Aorta (tissue), 5 donors: Measurements from ENCODE around the gene F10. TPM values are rescaled to one million over a fixed set of nuclear protein-coding genes. Genes with fewer than 3 reads are reported as not detected.

ENCODE experiments used
- ATAC-seq: fragments of 200-7000 bp; cut with Tn5 transposase; one replicate; pipeline ENCODE4 v1.9.1; 2022; ENCODE audit warnings: moderate library complexity; ENCODE audit not compliant: low FRiP score
- DNase-seq, 2 donors: peaks; one replicate each; pipeline ENCODE4 v3.0.0-alpha.2; 2020
- H3K27ac ChIP-seq, 2 donors: one replicate each; pipeline ENCODE4 v1.5.1; 2013; ENCODE audit warnings: low read length in 2 of 2, mild to moderate bottlenecking in 2 of 2, moderate library complexity in 2 of 2, control low read depth in 1 of 2, inconsistent platforms in 1 of 2, low read depth in 1 of 2
- H3K27me3 ChIP-seq, 2 donors: one replicate each; pipeline ENCODE4 v1.6.1; 2013; ENCODE audit warnings: control low read depth in 1 of 2, low read length in 1 of 2, mild to moderate bottlenecking in 1 of 2, moderate library complexity in 1 of 2; ENCODE audit not compliant: insufficient read depth in 2 of 2, control insufficient read depth in 1 of 2
- H3K36me3 ChIP-seq, 2 donors: one replicate each; pipeline ENCODE4 v1.6.1; 2013; ENCODE audit warnings: control low read depth in 1 of 2, low read length in 1 of 2, mild to moderate bottlenecking in 1 of 2; ENCODE audit not compliant: insufficient read depth in 2 of 2, control insufficient read depth in 1 of 2
- H3K4me1 ChIP-seq, 2 donors: one replicate each; pipeline ENCODE4 v1.6.1; 2013; ENCODE audit warnings: low read length in 2 of 2, control low read depth in 1 of 2, mild to moderate bottlenecking in 1 of 2, moderate library complexity in 1 of 2; ENCODE audit not compliant: insufficient read depth in 2 of 2, control insufficient read depth in 1 of 2
- H3K4me3 ChIP-seq, 2 donors: one replicate each; pipeline ENCODE4 v1.5.1; 2013; ENCODE audit warnings: low read length in 2 of 2, control low read depth in 1 of 2, mild to moderate bottlenecking in 1 of 2
- H3K9me3 ChIP-seq: one replicate; pipeline ENCODE4 v1.6.1; 2013; ENCODE audit warnings: mild to moderate bottlenecking, low read length; ENCODE audit not compliant: control insufficient read depth
- WGBS, 2 donors: extraction: QIAGEN DNeasy Blood & Tissue Kit; methylation state at CpG; one replicate each; pipeline ENCODE4 v1.1.7; 2013; 5-methylcytosine and 5-hydroxymethylcytosine counted together
- intact Hi-C, 2 donors: fragments of 100-400 bp; cut with DNase I; formaldehyde crosslinking; loops; one replicate each; pipeline versions ENCODE4 v1.14.2 to v1.15.0; 2022
- polyA plus RNA-seq, 2 donors: library from polyadenylated mRNA; stranded (reverse); fragments of 200-250 nt; gene quantifications; one replicate each; pipeline ENCODE4 v1.2.3, GENCODE V29; 2013
- total RNA-seq, 2 donors: library from RNA; stranded (reverse); fragmentation: NEBNext Ultra II Directional; extraction: Animal tissue kit (Norgen Biotek cat#: 25700); gene quantifications; one replicate each; pipeline ENCODE4 v1.2.1, GENCODE V29; 2021
- donor health status: healthy with polysubstance abuse.
- donor health status: Bipolar disorder and iron deficiency.
- donor health status: DM: no; HTN: no; CAD: no.
- donor health status: DM: no; HTN: no; CAD: no.
- donor health status: DM: yes; HTN: yes; CAD: no.

F10 gene
- total and polyA plus RNA-seq, 4 donors: 6.5 to 38.4 (median 13.8) TPM

- DNase-seq: no peak
- intact Hi-C loops: no loop called here
- WGBS, 2 donors: 91 to 94% methylated on average over 10 of the region's 10 CpGs
These were observed 43.7 kb downstream of the F10 start for GRCh38 chr13:113166266-113166665.

GRCh38 chr13:113166681-113167080 is 44.1 kb downstream of the F10 start:
- Histone ChIP-seq H3K4me3 (no peak overlapping the region), H3K4me1 (no peaks in the 10 kb centered on the region), H3K9me3 (no peaks in the 10 kb centered on the region), H3K36me3 (peaks cover 0 to 2% of the 10 kb centered on the region in 2 donors), H3K27ac (no peak overlapping the region), H3K27me3 (no peaks in the 10 kb centered on the region)
- intact Hi-C loops: no loop called here
- ATAC-seq (no peak), DNase-seq (no peak)
- 90% methylated on average over 5 of the region's 5 CpGs for WGBS, 2 donors

More at GRCh38 chr13:113166266-113166665, 43.7 kb downstream of the F10 start:
- Histone ChIP-seq H3K27me3 (no peaks in the 10 kb centered on the region), H3K4me1 (no peaks in the 10 kb centered on the region), H3K36me3 (no peaks in the 10 kb centered on the region), H3K4me3 (no peak overlapping the region), H3K27ac (no peak overlapping the region), H3K9me3 (no peaks in the 10 kb centered on the region)
- no peak for ATAC-seq

- no peaks in the 10 kb centered on the region for H3K27me3 ChIP-seq
- no peak for DNase-seq
- no peak overlapping the region for H3K4me3 ChIP-seq
- intact Hi-C loops: no loop called here
- no peak overlapping the region for H3K27ac ChIP-seq
- 70 to 82% methylated on average over 10 of the region's 10 CpGs for WGBS, 2 donors
- H3K4me1 ChIP-seq: no peaks in the 10 kb centered on the region
- peaks cover 0 to 3% of the 10 kb centered on the region in 2 donors for H3K36me3 ChIP-seq
- ATAC-seq: no peak
- H3K9me3 ChIP-seq: no peaks in the 10 kb centered on the region
These were observed 44.6 kb downstream of the F10 start for GRCh38 chr13:113167155-113167554.

GRCh38 chr13:113167575-113167974 is 45.0 kb downstream of the F10 start:
- H3K9me3 ChIP-seq: no peaks in the 10 kb centered on the region
- no peak overlapping the region for H3K27ac ChIP-seq
- peaks cover 0 to 3% of the 10 kb centered on the region in 2 donors for H3K36me3 ChIP-seq
- no peaks in the 10 kb centered on the region for H3K27me3 ChIP-seq
- no peak overlapping the region for H3K4me3 ChIP-seq
- DNase-seq (no peak), ATAC-seq (no peak)
- 99% methylated on average over 3 of the region's 3 CpGs for WGBS, 2 donors
- intact Hi-C loops: no loop called here
- no peaks in the 10 kb centered on the region for H3K4me1 ChIP-seq

- Histone ChIP-seq H3K27ac (no peak overlapping the region), H3K27me3 (no peaks in the 10 kb centered on the region), H3K4me1 (no peaks in the 10 kb centered on the region), H3K9me3 (no peaks in the 10 kb centered on the region), H3K36me3 (peaks cover 0 to 3% of the 10 kb centered on the region in 2 donors), H3K4me3 (no peak overlapping the region)
- DNase-seq: no peak
- intact Hi-C loops: no loop called here
- WGBS, 2 donors: 88 to 94% methylated on average over 7 of the region's 7 CpGs
- no peak for ATAC-seq
These were observed 45.6 kb downstream of the F10 start for GRCh38 chr13:113168211-113168610.

GRCh38 chr13:113169277-113170272 is 47.0 kb downstream of the F10 start:
- no peaks in the 10 kb centered on the region for H3K9me3 ChIP-seq
- WGBS, 2 donors: 92 to 93% methylated on average over 13 of the region's 13 CpGs
- H3K4me3 ChIP-seq: no peak overlapping the region
- H3K27ac ChIP-seq: no peak overlapping the region
- ATAC-seq (no peak), DNase-seq (no peak)
- no peaks in the 10 kb centered on the region for H3K4me1 ChIP-seq
- intact Hi-C loops: no loop called here
- H3K27me3 ChIP-seq: no peaks in the 10 kb centered on the region
- peaks cover 0 to 3% of the 10 kb centered on the region in 2 donors for H3K36me3 ChIP-seq

- no peak overlapping the region for H3K4me3 ChIP-seq
- peaks cover 0 to 3% of the 10 kb centered on the region in 2 donors for H3K36me3 ChIP-seq
- DNase-seq: no peak
- ATAC-seq: no peak
- H3K27me3 ChIP-seq: no peaks in the 10 kb centered on the region
- H3K9me3 ChIP-seq: no peaks in the 10 kb centered on the region
- no peak overlapping the region for H3K27ac ChIP-seq
- 81 to 90% methylated on average over 5 of the region's 5 CpGs for WGBS, 2 donors
- intact Hi-C loops: no loop called here
- H3K4me1 ChIP-seq: no peaks in the 10 kb centered on the region
These were observed 47.9 kb downstream of the F10 start for GRCh38 chr13:113170511-113170910.

GRCh38 chr13:113171250-113172125 is 48.9 kb downstream of the F10 start:
- intact Hi-C loops: no loop called here
- peaks cover 0 to 3% of the 10 kb centered on the region in 2 donors for H3K36me3 ChIP-seq

More at GRCh38 chr13:113171250-113172125, 48.9 kb downstream of the F10 start:
- Histone ChIP-seq H3K27me3 (no peaks in the 10 kb centered on the region), H3K4me3 (no peak overlapping the region), H3K4me1 (no peaks in the 10 kb centered on the region), H3K27ac (no peak overlapping the region), H3K9me3 (no peaks in the 10 kb centered on the region)
- 93% methylated on average over 34 of the region's 34 CpGs for WGBS, 2 donors
- ATAC-seq (no peak), DNase-seq (no peak)
